HL-60/S4 treated with phorbol 12-myristate 13-acetate at 8.2 ng/mL for 4 days and 3 days (cell line): ENCODE data around the gene PEX16.
"Not testable (repeated sequence)": the region's sequence is repeated elsewhere in the genome, so short reads cannot be mapped to it uniquely, and the experiment has no call there.

Experiments
- in situ Hi-C: fragments of 300-500 bp; cut with MboI; formaldehyde crosslinking; loops from 2 replicates; pipeline ENCODE4 v1.15.0; 2022; ENCODE audit warnings: low sequenced_read_pairs

PEX16 gene

DNA sequence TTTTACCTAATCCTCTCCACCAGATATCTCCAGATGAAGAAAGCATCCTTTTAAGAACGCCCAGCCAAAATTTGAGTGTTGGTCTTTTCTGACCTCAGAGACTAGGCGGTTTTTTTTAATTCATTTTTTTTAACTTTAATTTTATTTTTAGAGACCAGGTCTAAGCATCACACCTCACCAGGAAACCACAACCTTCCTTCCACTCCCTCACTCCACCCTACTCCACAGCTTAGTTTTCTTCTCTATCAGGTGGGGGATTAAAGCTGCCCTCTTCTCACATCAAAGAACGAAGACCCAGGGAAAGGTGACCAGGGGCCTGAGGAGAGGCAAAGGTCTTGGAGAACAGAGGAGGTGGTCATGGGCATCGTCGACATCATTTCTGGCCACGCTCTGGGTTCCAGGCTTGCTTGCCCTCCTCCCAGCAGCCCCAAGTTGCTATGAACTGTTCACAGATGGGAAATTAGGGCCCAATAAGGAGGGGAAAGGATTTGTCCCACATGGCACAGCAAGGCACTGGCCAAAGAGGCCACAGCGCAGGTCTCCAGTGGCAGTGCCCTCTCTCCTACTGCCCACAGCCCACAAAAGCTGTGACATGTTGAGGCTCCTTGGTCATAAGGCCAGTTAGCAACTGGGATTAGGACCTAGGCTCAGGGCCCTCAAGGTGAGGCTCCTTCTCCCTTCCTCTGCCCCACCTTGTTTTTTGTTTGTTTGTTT, 1.4 kb upstream of the PEX16 start:
- in situ Hi-C loops: no loop called here

DNA sequence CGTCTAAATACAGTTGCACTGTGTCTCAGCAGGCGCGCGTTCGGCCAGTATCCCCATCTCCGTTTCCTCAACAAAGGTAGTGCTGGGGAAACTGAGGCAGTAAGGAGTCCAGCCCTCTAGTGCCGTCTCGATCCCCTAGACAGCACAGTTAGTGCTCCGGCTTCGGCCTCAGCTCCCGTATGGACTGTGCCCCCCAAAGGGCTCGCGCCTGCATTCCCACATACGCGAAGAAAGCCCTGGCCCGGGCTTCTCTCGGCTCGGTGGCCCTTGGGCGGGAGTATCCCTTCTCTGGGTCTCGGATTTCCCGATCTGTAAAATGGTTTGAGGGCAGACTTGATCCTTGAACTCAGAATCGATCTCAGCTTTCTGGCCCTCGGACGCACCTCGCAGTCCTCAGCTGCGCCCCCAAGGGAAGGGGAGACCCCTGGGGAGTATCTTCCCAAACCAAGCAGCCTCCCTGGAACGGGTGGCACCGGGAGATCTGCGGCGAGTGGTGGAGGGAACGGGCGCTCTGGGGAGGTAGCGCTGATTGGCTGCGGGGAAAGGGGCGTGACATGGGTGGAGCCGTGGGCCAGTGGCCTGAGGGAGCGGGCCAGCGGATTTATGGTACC, 759 bp upstream of the PEX16 start:
- in situ Hi-C loops: no loop called here

DNA sequence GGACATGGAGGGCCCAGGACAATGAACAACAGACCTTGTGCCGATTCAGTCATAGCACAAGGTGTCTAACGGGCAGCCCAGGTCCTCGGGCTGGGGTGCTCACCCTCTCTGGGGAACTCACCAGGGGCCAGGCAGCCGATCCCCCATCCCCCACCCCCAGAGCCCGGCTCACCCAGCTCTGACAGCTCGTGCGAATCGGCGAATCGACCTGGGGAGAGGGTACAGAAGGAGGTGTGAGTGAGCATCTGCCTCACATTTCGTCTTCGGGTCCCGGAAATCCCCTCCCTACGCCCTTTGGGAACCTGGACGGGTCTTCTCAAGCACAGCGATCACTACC, 423 bp downstream of the PEX16 start:
- in situ Hi-C loops: no loop called here

DNA sequence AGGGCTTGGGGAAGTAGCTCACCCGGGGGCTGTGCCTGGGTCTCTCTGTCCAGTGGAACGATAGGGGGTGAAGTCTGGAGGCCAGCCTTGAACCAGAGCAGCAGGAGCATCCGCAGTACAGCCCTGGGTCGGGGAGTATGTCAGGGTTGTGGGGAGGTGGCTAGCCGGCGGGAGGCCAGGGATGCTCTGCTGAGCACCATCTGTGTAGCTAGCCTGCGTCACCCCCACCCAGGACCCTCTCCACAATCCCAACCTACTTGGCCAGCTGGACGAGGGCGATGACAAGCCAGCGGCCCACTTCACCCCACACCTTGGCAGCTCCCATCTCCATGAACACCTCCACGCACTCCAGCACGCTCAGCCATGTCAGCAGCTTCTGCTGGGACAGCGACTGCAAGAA, 2.2 kb downstream of the PEX16 start:
- in situ Hi-C loops: no loop called here

DNA sequence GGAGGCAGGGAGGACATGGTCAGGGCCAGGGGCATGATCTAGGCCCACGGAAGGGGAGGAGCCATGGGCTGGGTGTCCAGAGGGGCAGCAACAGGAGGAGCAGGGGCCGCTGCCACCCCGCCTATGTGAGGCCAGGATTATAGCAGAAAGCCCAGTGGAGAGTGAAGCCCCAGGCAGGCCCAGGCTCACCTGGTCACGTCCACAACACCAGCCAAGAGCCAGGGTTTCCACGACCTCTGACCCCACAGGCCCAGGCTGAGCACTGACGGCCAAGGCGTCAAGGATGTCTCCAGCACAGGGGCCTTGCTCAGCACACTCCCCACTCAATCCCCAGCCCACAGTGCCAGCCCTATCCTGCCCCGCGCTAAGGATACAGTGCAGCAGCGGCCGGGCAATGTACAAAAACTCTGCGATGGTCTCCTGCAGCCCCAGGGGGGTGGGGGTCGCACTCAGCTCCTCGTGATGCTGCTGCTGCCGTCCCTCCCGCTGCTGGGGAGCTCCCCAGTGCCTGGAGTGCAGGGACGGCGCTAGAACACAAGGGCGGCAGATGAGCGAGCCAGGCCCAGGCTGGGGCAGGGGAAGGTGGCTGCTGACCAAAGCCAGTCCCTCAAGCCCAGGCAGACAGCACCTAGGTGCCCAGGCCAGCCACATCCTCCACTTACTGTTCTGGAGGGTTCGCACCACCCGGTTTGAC, 3.6 kb downstream of the PEX16 start:
- in situ Hi-C loops: no loop called here

DNA sequence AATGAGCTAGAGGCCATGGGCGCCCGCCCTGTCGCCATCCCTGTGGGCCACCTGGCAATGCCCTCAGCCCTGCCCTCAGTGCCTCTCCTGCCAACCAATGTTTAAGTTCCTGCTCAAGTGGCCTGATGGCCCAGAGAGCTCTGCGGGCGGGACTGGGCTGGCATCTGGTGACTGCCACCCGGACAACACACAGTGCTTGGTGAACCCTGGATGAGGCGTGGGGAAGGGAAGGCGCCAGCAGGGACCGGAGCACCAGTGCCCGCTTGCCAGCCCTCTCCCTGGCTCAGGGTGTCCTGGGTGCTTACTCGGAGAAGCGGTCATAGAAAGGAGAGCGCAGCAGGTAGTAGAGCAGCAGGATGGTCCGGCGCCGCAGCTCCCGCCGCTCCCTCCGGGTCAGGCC, 4.2 kb downstream of the PEX16 start:
- in situ Hi-C loops: no loop called here

DNA sequence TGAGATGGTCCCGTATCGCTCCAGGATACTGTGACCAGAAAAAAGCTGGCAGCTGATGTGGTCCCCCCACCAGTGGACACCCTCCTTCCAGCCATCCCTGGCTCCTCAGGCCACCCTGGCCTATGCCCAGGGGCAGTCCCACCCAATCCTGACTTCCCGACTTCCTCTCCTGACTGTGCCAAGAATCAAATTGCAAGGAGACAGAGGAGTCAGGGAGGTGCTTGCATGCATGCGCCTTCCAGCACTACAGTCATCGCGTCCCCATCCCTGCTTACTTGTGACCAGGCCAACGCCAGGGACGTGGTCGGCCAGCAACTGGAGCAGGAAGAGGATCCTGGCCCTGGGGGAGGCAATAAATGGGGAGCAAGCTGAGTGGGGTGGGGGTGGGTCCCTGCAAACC, 7.1 kb downstream of the PEX16 start:
- in situ Hi-C loops: no loop called here

DNA sequence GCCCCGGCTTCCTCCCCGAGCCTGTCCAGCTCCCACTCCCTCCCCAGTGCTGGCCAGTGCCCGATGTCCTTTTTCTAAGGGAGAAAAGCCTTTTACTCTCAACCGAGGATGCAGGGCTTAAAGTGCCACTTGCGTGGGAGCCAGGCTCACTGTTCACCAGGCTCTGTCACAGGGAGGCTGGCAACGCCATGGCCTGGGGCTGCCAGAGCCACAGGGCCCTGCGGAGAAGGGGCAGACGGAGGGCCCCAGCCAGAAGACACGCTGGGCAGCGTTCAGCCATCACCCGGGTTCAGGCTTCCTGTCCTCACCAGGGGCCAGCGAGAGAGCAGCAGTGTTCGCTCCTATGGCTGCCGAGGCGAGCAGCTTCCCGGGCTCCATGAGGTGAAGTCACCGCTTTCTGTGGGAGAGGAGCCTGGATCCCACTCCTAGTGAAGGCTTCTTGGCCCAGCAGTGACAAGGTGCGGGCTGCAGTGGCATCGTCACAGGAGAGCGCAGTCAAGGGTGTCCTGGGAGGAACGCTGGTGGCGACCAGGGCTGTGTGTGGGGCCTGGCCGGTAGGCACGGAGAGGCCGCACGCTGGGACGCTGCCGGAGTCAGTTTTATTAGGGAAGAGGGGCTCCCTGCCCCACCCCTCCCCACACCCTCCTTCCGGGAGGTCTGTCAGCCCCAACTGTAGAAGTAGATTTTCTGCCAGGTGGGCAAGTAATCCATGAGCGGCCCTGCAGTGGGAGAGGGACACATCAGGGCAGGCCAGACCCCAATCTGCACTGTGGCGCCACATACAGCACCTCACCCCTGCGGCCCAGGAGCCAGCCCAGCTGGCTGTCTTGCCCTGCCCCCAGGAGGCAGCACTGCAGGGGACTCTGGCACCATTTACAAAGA, 7.8 kb downstream of the PEX16 start:
- in situ Hi-C loops: no loop called here

DNA sequence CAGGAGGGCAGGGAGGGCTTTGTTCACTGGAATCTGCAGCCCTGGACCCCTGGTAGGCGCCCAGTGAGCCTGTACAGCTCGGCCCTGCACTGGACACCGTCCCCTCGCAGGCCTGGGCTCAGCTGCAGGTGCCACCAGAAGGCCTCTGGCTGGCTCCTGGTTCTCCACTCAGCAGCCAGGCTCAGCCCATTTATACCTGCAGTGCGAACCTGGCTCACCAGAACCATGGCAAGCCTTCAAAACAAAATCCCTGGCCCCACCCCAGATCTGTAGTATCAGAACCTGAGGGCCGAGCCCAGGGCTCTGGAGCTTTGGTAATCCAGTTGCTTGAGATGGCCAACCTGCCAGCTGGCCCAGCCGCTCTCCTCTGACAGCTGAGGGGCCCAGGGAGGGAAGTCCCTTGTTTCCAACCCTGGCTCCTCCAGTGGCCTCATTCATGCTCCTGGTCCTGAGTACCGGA, 9.7 kb downstream of the PEX16 start:
- in situ Hi-C loops: no loop called here

DNA sequence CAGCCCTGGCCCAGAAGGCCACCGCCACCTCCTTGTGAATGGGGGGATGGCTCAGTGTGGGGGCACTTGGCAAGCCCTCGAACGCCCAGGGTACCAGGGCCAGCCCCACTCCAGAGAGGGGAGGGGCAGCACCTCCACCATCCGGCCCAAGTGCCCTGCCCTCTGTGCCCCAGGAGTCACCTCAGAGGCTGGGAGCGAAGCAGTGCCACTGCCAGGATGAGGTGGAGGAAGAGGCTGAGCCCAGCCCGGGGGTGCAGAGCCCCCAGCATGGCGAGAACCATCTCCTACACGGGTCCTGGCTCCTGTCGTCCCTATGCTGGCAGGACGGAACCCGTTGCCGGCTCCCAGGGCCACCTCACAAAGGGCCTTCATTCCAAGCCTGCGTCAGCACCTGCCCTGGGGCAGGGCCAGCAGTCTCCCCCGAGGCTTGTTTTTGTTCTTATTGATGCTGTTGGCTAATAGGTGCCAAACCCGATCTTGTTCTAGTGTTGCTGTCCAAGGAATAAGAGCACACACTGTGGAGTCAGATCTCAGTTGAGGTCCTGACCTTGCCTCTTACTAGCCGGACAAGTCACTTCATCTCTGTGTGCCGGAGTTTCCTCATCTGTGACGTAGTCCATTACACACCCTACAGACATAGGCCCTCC, 10.6 kb downstream of the PEX16 start, which contains the start of gene FREY1:
Gene FREY1, minus strand, starts transcription at position 307 of the 647 bp plus-strand sequence. Its CDS starts 26 bp downstream, at position 281.
- in situ Hi-C loops: no loop called here

DNA sequence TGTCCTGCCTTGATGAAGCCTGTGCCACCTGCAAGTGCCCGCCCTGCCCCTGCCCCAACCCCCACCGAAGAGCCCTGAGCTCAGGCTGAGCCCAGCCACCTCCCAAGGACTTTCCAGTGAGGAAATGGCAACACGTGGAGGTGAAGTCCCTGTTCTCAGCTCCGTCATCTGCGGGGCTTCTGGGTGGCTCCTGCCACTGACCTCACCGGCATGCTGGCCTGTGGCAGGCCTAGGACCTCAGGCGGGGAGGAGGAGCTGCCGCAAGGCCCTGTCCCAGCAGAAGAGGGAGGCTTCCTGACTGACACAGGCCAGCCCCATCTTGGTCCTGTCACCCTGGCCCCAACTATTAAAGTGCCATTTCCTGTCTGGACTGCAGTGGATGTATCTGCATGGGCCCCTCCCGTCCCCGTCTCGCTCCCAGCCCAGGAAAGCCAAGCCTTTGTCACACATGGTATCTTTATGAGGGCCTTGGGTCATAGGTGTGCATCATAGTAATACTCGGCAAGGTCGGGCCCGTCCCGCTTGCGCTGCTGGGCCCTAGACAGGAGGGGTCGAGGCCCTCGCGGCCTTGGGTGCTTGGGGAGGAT, 11.5 kb downstream of the PEX16 start:
- in situ Hi-C loops: no loop called here

DNA sequence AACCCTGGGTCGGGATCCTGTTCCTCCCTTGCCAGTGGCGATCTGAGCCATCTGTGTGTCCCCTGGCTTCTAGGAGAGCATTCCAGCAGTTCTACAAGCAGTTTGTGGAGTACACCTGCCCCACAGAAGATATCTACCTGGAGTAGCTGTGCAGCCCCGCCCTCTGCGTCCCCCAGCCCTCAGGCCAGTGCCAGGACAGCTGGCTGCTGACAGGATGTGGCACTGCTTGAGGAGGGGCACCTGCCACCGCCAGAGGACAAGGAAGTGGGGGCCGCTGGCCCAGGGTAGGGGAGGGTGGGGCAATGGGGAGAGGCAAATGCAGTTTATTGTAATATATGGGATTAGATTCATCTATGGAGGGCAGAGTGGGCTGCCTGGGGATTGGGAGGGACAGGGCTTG, 12.1 kb downstream of the PEX16 start:
- in situ Hi-C loops: not testable (repeated sequence)

DNA sequence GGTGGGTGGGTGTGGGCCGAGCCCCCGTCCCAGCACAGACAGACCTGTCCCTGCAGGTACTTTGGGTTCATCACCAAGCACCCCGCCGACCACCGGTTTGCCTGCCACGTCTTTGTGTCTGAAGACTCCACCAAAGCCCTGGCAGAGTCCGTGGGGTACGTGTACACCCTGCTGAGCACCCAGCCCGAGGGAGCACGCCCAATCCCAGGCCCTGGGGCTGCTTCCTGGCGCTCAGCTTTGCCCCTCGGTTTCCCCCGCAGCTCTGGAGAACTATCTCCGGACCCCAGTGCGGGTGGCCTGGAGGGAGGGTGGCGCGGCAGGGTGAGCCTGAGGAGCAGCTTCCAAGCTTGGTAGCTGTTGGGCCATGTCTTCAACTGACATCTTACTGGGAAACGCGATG, 12.6 kb downstream of the PEX16 start:
- in situ Hi-C loops: no loop called here

DNA sequence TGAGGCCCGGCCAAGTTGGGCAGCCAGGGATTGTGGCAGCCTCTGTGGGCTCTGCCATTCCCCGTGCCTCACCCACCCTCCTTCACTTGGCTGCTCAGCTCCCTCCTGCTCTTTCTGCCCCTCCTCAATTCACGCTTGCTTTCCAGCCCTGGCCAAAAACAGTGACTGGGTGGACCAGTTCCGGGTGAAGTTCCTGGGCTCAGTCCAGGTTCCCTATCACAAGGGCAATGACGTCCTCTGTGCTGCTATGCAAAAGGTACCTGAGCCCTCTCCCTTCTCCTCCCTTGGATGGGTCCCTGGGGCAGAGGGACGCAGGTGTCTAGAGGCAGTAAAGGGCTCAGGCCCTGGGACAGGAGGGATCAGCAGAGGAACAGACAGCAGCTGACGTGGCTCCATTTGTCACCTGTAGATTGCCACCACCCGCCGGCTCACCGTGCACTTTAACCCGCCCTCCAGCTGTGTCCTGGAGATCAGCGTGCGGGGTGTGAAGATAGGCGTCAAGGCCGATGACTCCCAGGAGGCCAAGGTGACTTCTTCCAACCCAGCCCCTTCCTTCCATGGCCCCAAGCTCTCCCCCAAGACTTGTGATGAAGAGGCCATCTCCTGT, 13.3 kb downstream of the PEX16 start:
- in situ Hi-C loops: no loop called here

DNA sequence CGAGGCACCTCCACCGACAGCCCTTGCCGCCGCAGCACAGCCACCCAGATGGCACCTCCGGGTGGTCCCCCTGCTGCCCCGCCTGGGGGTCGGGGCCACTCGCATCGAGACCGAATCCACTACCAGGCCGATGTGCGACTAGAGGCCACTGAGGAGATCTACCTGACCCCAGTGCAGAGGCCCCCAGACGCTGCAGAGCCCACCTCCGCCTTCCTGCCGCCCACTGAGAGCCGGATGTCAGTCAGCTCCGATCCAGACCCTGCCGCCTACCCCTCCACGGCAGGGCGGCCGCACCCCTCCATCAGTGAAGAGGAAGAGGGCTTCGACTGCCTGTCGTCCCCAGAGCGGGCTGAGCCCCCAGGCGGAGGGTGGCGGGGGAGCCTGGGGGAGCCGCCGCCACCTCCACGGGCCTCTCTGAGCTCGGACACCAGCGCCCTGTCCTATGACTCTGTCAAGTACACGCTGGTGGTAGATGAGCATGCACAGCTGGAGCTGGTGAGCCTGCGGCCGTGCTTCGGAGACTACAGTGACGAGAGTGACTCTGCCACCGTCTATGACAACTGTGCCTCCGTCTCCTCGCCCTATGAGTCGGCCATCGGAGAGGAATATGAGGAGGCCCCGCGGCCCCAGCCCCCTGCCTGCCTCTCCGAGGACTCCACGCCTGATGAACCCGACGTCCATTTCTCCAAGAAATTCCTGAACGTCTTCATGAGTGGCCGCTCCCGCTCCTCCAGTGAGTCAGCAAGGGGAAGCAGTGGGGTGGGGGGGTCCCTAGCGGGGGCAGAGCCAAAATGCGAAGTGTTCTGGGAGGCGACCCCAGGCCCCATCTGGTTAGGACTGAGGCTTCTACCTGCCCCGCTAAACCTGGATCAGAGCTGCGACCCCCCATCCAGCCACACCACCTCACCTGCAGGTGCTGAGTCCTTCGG, 15.0 kb downstream of the PEX16 start:
- in situ Hi-C loops: no loop called here

DNA sequence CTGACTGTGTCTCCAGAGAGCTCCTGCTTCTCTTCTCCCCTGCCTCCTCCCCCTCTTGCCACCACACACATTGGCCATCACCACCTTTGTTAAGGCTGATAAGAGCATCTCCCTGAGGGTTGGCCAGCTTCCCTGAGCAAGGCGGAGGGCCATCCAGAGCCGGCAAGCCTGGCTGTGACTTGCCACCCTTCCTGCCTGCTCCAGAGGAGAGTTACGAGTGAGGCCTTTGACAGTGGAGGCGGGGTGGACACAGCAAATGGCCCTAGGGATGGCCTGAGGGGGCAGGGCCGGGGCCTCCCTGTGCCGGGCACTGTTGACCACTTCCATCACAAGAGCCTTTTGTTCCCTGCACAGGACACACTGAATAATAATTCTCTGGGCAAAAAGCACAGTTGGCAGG, 16.1 kb downstream of the PEX16 start:
- in situ Hi-C loops: no loop called here

DNA sequence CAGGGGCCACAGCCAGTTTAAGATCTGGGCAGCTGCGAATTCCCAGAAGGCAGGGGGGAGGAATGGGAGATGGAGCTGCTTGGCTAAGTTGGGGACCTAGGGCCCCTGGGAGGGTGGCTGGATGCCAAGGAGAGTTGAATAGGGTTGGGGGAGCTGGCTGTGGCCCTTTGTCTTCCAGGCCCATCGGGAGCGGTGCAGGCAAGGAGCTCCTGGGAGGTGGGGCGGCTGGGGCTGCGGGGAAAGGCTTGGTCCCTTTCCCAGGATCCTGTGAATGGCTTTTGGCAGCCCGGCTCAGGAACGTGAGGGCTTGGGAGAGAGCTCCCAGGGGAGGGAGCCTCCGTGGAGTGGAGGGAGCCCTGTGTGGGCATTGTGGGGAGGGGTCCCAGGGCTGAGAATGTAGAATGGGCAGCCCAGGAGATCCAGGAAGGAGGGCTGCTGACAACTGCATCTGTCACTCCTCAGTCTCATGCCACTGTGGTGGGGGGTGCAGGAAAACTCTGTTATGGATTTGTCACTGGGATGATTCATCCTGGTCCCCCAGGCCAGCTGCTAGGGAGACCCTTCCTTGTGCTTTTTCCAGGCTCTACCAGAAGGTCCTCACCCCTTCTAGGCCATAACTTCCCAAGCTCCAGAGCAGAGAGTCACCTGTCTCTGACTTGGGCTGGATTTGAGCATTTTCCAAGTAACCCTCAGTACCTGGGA, 16.6 kb downstream of the PEX16 start:
- in situ Hi-C loops: no loop called here

DNA sequence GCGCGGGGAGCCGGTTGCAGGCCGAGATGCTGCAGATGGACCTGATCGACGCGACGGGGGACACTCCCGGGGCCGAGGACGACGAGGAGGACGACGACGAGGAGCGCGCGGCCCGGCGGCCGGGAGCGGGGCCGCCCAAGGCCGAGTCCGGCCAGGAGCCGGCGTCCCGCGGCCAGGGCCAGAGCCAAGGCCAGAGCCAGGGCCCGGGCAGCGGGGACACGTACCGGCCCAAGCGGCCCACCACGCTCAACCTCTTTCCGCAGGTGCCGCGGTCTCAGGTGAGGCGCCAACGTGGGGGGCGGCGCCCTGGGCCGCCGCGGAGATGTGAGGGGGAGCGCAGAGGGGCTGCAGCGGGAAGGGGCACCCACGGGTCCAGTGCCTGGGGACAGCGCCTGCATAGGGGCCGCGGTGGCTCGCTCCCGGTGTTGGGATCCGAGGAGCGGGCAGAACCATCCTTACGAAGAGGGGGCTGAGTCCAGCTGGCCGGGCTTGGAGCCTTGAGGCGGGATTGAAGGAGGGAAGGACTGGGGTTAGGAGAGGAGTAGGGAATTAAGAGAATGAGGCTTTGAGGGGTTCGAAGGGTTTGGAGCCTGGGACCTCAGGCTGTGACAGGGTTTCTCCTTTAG, 17.4 kb downstream of the PEX16 start:
- in situ Hi-C loops: not testable (repeated sequence)
